ENCODE results near the gene ASB3. TPM values are rescaled to one million over a fixed set of nuclear protein-coding genes. Genes with fewer than 3 reads are reported as not detected.
"Not testable (repeated sequence)": the region's sequence is repeated elsewhere in the genome, so short reads cannot be mapped to it uniquely, and the experiment has no call there.

The ASB3 gene
- total and polyA plus RNA-seq, 8 donors: 0.58 to 53.6 (median 5.7) TPM

DNA sequence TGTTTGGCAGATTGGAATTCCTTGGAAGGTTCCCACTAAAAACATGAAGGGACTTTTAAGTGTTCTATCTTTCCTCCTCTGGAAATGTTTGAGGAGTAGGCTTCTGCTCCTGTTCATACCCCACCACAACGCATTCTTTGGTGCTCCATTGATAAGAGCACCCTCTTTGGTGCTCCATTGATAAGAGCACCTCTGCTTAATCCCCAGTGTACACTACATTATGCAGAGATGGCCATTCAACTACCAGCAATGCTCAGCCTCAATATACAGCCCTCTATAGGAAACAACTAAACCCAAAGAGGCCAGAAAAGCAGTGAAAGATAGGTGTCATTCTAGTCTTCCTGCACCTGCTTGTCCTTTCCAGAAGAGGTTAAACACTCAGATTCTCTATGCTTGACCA lies 21.0 kb downstream of the ASB3 start:
- Histone ChIP-seq H3K27me3 (no peaks in the 10 kb centered on the region), H3K4me3 (no peak overlapping the region), H3K36me3 (peaks cover 10 to 24% (median 21%) of the 10 kb centered on the region in 4 donors), H3K4me1 (peaks cover 11 to 48% (median 30%) of the 10 kb centered on the region in 4 donors), H3K27ac (peak overlapping the region; percentile 13 to 59 (median 42)), H3K9me3 (no peaks in the 10 kb centered on the region)
- intact Hi-C loops (cut with DNase I; ENCODE audit: low total_unique reads): no loop called here
- DNase-seq: no peak
- TF ChIP-seq POLR2A (IDR thresholded peaks at IDR 0.05) (no peak), EP300 (IDR thresholded peaks at IDR 0.05) (no peak), POLR2AphosphoS5 (IDR thresholded peaks at IDR 0.05) (no peak)
- TF ChIP-seq, protein P1, sequence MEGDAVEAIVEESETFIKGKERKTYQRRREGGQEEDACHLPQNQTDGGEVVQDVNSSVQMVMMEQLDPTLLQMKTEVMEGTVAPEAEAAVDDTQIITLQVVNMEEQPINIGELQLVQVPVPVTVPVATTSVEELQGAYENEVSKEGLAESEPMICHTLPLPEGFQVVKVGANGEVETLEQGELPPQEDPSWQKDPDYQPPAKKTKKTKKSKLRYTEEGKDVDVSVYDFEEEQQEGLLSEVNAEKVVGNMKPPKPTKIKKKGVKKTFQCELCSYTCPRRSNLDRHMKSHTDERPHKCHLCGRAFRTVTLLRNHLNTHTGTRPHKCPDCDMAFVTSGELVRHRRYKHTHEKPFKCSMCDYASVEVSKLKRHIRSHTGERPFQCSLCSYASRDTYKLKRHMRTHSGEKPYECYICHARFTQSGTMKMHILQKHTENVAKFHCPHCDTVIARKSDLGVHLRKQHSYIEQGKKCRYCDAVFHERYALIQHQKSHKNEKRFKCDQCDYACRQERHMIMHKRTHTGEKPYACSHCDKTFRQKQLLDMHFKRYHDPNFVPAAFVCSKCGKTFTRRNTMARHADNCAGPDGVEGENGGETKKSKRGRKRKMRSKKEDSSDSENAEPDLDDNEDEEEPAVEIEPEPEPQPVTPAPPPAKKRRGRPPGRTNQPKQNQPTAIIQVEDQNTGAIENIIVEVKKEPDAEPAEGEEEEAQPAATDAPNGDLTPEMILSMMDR (IDR thresholded peaks at IDR 0.05): no peak
- WGBS, 5 donors: 30 to 50% (median 46%) methylated on average over 1 of the region's 1 CpG

DNA sequence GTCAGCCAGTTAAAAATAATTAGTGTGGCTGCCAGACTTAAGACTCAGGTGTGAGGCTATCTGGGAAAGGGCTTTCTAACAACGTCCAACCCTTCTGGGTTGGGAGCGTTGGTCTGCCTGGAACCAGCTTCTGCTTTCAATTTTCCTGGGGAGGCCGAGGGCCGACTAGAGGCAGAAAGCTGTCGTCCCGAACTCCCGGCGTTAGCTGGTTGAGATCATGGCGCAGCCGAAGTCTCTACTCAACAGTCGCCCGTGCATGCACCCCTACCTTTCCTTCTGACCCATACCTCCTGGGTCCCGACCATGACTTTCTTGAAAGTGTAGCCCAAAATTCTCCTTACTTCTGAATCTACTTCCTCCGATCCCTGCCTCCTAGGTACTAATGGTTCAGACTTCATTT lies 29.5 kb downstream of the ASB3 start:
- DNase-seq; intact Hi-C loops (cut with DNase I; ENCODE audit: low total_unique reads); H3K27ac ChIP-seq; H3K4me1 ChIP-seq; H3K27me3 ChIP-seq; H3K9me3 ChIP-seq; H3K4me3 ChIP-seq: not testable (repeated sequence)
- peaks cover 3 to 55% (median 25%) of the 10 kb centered on the region in 4 donors for H3K36me3 ChIP-seq
- WGBS, 5 donors: 98 to 100% (median 98%) methylated on average over 14 of the region's 14 CpGs

DNA sequence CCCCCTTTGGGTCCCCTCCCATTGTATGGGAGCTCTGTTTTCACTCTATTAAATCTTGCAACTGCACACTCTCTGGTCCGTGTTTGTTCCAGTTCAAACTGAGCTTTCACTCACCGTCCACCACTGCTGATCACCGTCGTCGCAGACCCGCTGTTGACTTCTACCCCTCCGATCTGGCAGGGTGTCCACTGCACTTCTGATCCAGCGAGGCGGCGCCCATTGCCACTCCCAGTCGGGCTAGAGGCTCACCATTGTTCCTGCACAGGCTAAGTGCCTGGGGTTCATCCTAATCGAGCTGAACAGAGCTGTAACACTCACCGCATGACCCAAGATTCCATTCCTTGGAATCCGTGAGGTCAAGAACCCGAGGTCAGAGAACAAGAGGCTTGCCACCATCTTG lies 30.1 kb downstream of the ASB3 start:
- WGBS, 5 donors: 96 to 98% (median 97%) methylated on average over 15 of the region's 15 CpGs
- no peaks in the 10 kb centered on the region for H3K27me3 ChIP-seq
- H3K36me3 ChIP-seq: peaks cover 0 to 55% (median 24%) of the 10 kb centered on the region in 4 donors
- peaks cover 0 to 6% (median 0%) of the 10 kb centered on the region in 4 donors for H3K4me1 ChIP-seq
- no peaks in the 10 kb centered on the region for H3K9me3 ChIP-seq
- H3K27ac ChIP-seq: no peak overlapping the region
- H3K4me3 ChIP-seq: no peak overlapping the region
- TF ChIP-seq EP300 (IDR thresholded peaks at IDR 0.05): no peak
- no peak for TF ChIP-seq POLR2AphosphoS5 (IDR thresholded peaks at IDR 0.05)
- TF ChIP-seq, protein P1 (IDR thresholded peaks at IDR 0.05): no peak
- no peak for TF ChIP-seq POLR2A (IDR thresholded peaks at IDR 0.05)
- DNase-seq: no peak
- intact Hi-C loops (cut with DNase I; ENCODE audit: low total_unique reads): no loop called here

DNA sequence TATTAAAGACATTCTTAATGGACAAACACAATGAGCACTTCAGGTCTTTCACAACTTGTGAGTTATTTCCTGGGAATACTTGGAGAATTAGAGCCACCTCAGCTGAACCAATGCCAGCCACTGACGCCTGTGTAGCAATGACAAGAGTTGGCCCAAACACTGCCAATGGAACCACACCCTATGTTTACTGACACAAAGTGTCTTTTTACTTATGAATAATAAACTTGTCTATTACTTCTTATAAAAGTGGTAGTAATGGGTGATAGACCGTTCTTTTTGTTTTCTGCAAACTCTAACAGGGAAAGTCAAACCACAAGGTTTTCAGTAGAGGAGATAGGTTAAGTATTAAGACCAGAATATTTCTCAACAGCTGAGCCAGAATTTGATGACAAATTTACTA lies 31.6 kb downstream of the ASB3 start:
- Histone ChIP-seq H3K36me3 (peaks cover 0 to 42% (median 22%) of the 10 kb centered on the region in 4 donors), H3K9me3 (no peaks in the 10 kb centered on the region), H3K27me3 (no peaks in the 10 kb centered on the region), H3K27ac (no peak overlapping the region), H3K4me3 (no peak overlapping the region), H3K4me1 (peaks cover 0 to 7% (median 0%) of the 10 kb centered on the region in 4 donors)
- intact Hi-C loops (cut with DNase I; ENCODE audit: low total_unique reads): no loop called here
- TF ChIP-seq POLR2AphosphoS5 (IDR thresholded peaks at IDR 0.05): no peak
- TF ChIP-seq EP300 (IDR thresholded peaks at IDR 0.05): no peak
- TF ChIP-seq, protein P1 (IDR thresholded peaks at IDR 0.05): no peak
- no peak for TF ChIP-seq POLR2A (IDR thresholded peaks at IDR 0.05)
- peak in 1 of 2 donors; percentile 35 for DNase-seq
- WGBS, 5 donors: 39 to 70% (median 60%) methylated on average over 2 of the region's 2 CpGs

DNA sequence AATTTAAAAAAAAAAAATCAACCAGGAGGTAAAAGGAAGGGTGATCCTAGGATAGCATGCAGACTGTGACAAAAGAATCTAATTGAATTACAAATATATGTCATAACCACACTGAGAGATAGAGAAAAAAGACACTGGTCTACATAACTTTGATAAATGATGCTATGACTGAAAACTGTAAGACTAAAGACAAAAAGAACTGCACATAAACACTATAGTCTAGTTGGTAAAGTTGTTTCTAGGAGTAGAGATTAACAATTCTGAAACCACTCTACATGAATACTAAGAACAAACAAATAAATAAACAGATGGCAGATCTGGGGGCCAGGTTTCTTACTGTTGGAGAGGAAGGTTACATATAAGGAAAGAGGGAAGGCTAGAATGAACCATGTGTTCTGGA lies 33.7 kb downstream of the ASB3 start:
- Histone ChIP-seq H3K27me3 (no peaks in the 10 kb centered on the region), H3K36me3 (peaks cover 1 to 34% (median 30%) of the 10 kb centered on the region in 4 donors), H3K27ac (no peak overlapping the region), H3K9me3 (no peaks in the 10 kb centered on the region), H3K4me3 (no peak overlapping the region), H3K4me1 (peaks cover 0 to 7% (median 0%) of the 10 kb centered on the region in 4 donors)
- intact Hi-C loops (cut with DNase I; ENCODE audit: low total_unique reads): no loop called here
- TF ChIP-seq EP300 (IDR thresholded peaks at IDR 0.05): no peak
- no peak for TF ChIP-seq POLR2AphosphoS5 (IDR thresholded peaks at IDR 0.05)
- TF ChIP-seq POLR2A (IDR thresholded peaks at IDR 0.05): no peak
- TF ChIP-seq, protein P1 (IDR thresholded peaks at IDR 0.05): no peak
- DNase-seq: no peak

Measured in stomach (tissue), 9 donors.